ENCODE data around the gene CRX.

GRCh38 chr19:47778954-47779351 is 42.8 kb upstream of the CRX start:
- TF ChIP-seq POLR2A (IDR thresholded peaks at IDR 0.05) = no peak
- no peak for TF ChIP-seq CTCF (IDR thresholded peaks at IDR 0.05)
